KOPT-K1 (cell line): ENCODE data around the gene PFKL.

Experiments used
- H3K27ac ChIP-seq: fragments of 200-600 bp; sonication (generic); 2 replicates; pipeline ENCODE4 v1.5.1; 2016; ENCODE audit warnings: antibody characterized with exemption, mild to moderate bottlenecking, low read depth, low read length; ENCODE audit not compliant: poor library complexity, severe bottlenecking
- H3K36me3 ChIP-seq: fragments of 200-600 bp; sonication (generic); 2 replicates; pipeline ENCODE4 v1.5.1; 2017; ENCODE audit warnings: antibody characterized with exemption, mild to moderate bottlenecking, low read length, moderate library complexity; ENCODE audit not compliant: insufficient read depth
- H3K9me3 ChIP-seq: fragments of 200-600 bp; sonication (generic); 2 replicates; pipeline ENCODE4 v1.5.1; 2017; ENCODE audit warnings: antibody characterized with exemption, low read length, mild to moderate bottlenecking; ENCODE audit not compliant: insufficient read depth, poor library complexity, severe bottlenecking

PFKL gene

DNA sequence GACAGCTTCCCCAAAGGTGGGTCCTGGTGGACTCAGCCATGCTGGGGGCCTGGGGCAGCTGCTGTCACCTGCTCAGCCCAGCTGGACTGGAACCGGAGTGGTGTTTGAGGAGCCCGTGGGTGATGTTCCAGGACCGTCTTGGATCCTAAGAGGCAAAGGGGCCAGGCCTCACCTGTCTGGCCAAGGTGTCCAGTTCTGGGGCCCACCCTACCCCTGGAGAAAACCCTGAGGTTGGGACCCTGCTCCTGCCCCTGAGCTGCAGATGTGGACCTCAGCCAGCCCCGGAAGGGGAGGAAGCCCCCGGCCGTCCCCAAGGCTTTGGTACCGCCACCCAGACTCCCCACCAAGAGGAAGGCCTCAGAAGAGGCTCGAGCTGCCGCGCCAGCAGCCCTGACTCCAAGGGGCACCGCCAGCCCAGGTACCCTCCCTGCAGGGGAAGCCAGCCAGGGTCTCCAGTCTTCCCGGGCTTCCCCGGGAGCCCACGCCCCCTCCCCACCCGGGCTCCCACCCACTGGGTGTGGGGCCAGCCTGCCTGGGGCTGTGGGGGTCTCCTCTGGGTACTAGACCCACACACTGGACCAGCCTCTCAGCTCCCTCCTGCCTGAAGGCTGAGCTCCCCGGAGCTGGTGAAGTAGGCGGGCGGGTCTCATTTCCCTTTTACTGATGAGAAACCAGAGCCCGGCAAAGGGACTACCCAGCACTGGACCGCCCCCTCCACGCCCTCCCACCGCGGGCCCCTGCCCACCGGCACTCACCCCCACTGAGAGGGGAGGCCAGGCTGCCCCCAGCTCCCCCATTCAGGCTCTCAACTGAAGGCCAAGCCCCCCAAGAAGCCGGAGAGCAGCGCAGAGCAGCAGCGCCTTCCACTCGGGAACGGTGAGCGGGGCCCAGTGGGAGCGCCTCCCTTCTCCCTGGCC is 12.9 kb upstream of the PFKL start:
- Histone ChIP-seq H3K36me3 (no peaks in the 10 kb centered on the region), H3K9me3 (no peaks in the 10 kb centered on the region), H3K27ac (no peak overlapping the region)

DNA sequence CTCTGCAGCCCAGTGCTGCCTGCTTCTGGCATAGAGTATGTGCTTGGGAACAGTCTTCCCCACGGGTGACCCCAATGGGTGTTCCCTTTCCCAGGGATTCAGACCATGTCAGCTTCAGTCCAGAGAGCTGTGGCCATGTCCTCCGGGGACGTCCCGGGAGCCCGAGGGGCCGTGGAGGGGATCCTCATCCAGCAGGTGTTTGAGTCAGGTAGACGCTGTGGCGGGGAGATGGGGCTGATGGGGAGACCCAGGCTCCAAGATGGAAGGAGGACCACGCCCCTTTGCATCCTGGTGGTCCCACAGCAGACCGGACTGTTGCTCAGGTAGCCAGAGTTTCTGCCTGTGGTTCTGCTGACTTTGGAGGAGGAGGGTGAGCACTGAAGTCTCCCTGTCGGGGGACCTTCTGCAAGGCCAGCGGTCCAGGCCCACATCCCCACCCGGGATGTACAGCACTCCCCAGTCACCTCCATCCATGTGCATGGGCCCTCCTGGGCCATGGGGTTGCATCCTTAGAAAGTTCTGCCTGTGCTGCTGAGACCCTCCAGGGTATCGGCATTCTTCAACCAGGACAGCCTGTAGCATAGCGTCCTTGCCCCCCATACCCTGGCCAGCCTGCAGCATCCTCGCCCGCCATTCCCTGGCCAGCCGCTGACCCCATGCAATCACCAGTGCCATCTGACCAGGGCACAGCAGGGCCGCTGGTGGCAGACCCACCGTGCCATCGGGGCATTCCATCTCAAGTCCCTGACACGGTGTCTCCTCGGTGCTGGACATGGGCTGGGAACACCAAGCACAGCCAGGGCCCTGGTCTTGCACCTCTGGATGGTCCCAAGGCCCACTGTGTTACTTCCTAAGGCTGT is 11.4 kb upstream of the PFKL start:
- no peaks in the 10 kb centered on the region for H3K36me3 ChIP-seq
- H3K27ac ChIP-seq, result no peak overlapping the region
- no peaks in the 10 kb centered on the region for H3K9me3 ChIP-seq

DNA sequence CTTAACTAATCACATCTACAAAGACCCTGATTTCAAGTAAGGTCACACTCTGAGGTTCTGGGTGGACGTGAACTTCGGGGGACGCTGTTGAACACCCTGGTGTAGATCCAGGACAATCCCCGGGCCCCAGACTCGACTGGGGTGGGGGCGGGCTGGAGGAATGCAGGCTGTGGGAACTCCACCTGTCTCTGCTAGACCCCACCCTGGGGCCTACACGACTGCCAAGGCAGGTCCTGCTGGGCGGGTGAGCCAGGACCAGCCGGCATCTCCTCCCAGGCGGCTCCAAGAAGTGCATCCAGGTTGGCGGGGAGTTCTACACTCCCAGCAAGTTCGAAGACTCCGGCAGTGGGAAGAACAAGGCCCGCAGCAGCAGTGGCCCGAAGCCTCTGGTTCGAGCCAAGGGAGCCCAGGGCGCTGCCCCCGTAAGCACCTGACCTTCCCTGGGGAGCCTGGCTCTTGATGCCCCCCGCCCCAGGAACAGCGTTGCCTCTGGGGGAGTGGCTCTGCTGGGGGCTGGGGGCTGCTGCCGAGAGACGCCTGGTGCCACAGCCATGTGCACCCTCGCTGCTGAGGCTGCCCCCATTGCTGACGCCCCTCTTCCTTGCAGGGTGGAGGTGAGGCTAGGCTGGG is 10.4 kb upstream of the PFKL start:
- Histone ChIP-seq H3K27ac (no peak overlapping the region), H3K9me3 (no peaks in the 10 kb centered on the region), H3K36me3 (no peaks in the 10 kb centered on the region)

DNA sequence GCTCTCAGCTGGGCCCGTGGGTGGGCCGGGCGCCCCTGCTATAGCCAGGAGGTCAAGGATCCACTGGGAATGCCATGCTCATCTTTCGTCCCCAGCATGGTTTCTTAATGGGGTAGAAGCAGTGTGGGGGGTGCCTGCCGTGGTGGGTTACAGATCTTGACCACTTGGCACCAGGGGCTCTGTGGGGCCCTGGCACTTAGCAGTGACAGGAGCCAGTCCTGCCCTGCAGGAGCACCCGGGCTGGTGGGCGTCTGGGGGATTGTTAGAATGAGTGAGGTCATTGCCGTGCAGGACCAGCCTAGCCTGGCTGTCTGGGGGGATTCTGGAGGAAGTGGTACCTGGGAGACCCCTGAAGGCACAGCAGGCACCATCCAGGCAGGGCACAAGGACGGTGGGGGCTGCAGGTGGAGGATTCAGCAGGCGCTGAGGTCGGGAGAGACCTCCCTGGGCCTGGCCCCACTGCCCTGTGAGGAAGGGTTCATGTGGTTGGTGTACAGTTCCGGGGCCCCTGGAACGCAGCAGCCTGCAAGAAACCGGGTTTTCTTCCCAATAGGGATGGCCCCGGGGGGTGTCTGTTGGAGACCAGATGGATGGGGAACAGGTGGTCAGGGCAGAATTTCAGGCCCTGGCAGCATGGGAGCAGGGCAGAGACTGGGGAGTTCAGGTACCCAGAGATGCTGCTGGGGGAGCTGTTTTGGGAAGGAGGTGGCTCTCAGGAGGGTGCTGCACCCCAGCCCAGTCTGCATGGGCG is 9.4 kb upstream of the PFKL start:
- no peaks in the 10 kb centered on the region for H3K9me3 ChIP-seq
- H3K27ac ChIP-seq, result no peak overlapping the region
- no peaks in the 10 kb centered on the region for H3K36me3 ChIP-seq

DNA sequence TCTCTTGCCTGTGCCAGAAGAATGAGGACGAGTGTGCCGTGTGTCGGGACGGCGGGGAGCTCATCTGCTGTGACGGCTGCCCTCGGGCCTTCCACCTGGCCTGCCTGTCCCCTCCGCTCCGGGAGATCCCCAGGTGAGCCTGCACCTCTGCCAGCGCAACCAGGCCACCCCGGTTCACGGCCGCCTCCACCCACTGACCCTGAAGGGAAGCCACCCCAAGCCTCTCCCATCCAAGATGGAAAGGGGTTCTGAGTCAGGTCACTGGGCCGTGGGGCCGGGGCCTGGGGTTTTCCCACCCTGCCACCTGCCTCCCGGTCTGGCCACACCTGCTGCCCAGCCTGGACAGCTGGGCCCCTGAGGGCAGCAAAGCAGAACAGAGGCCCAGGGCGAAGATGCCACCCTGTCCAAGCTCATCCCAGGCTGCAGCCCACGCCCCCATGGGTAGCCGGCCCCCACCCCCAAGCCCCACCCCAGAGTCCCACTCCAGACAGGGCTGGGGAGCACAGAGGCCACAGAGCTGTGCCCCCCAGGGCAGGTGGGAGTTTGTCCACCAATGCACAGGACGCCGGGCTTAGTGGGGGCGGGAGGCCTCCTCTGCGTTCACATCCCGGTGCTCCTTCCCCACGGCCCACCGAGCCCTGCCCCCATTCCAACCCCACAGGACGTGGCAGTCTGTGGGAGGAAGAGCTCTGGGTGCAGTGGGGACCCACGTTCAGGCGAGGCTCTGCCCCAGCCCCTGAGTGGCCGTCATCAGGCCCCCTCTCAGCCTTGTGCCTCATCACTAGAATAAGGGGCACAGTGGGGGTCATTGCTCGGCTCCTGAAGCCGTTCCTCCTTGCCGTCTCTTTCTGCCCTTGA is 8.5 kb upstream of the PFKL start:
- H3K27ac ChIP-seq, result no peak overlapping the region
- no peaks in the 10 kb centered on the region for H3K9me3 ChIP-seq
- H3K36me3 ChIP-seq, result no peaks in the 10 kb centered on the region

DNA sequence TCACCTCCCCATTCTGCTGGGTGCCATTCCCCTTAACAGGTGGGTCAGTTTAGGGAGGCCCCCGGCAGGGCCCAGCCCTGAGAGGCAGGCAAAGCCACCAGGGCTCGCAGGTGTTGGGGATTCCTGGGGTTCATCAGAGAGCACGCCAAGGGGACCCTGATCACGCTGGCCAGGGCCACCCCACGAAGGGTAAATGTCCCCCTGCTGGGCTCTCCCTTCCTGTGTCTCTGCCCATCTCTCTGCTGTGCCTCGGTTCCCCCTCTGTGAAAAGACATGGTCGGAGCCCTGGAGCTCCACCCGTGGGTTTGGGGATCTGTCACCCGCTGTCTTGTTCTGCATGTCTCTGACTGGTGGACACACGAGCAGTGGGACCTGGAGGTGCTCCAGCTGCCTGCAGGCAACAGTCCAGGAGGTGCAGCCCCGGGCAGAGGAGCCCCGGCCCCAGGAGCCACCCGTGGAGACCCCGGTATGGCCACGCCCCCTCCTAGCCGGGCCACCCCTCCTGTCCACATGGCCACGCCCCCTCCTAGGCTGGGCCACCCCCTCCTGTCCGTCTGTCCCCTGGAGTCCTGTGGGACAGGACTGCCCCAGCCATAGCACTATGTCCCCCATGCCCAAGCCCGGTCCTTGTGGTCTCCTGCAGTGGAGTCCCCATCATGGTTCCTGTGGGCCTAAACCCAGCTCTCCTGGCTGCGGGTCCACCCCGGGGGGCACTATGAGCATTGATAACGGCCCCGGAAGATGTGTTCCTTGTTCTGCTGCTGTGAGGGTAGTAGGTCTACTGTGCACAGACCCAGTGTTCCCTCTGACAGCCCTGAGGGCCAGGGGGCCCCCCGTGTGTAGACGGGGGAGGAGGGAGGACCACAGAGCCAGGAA is 7.7 kb upstream of the PFKL start:
- no peaks in the 10 kb centered on the region for H3K36me3 ChIP-seq
- H3K9me3 ChIP-seq, result no peaks in the 10 kb centered on the region
- no peak overlapping the region for H3K27ac ChIP-seq

DNA sequence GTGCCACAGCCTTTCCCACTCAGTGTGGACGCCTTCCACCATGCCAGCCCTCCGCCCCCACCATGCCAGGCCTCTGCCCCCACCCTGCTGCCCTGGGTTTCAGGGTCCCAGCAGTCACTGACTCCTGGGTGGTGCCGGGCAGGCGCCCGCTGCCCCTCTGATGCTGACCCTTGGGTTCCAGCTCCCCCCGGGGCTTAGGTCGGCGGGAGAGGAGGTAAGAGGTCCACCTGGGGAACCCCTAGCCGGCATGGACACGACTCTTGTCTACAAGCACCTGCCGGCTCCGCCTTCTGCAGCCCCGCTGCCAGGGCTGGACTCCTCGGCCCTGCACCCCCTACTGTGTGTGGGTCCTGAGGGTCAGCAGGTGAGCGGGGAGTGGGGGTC is 7.0 kb upstream of the PFKL start:
- Histone ChIP-seq H3K36me3 (no peaks in the 10 kb centered on the region), H3K27ac (no peak overlapping the region), H3K9me3 (no peaks in the 10 kb centered on the region)

DNA sequence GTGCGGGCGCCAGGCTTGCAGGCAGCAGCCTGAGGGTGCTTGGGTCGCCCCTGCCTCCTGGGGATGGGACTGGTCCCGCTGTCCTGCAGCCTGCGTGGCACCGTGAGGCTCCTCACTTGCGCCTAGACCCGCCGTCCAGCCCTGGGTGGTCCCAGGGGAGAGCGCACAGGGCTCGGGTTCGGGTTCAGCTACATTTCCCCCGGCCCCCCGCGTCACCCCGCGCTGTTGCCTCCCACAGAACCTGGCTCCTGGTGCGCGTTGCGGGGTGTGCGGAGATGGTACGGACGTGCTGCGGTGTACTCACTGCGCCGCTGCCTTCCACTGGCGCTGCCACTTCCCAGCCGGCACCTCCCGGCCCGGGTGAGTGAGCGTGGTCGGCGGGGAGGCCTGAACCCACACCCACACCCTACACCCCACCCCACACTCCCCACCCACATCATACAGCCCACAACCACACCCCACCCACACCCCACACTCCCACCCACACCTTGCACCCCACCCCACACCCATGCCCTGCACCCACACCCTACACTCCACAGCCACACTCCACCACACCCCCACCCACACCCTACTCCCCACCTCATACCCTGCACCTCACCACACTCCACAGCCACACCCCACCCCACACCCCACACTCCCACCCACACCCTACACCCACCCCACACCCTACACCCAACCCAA is 6.2 kb upstream of the PFKL start:
- Histone ChIP-seq H3K36me3 (no peaks in the 10 kb centered on the region), H3K27ac (no peak overlapping the region), H3K9me3 (no peaks in the 10 kb centered on the region)

DNA sequence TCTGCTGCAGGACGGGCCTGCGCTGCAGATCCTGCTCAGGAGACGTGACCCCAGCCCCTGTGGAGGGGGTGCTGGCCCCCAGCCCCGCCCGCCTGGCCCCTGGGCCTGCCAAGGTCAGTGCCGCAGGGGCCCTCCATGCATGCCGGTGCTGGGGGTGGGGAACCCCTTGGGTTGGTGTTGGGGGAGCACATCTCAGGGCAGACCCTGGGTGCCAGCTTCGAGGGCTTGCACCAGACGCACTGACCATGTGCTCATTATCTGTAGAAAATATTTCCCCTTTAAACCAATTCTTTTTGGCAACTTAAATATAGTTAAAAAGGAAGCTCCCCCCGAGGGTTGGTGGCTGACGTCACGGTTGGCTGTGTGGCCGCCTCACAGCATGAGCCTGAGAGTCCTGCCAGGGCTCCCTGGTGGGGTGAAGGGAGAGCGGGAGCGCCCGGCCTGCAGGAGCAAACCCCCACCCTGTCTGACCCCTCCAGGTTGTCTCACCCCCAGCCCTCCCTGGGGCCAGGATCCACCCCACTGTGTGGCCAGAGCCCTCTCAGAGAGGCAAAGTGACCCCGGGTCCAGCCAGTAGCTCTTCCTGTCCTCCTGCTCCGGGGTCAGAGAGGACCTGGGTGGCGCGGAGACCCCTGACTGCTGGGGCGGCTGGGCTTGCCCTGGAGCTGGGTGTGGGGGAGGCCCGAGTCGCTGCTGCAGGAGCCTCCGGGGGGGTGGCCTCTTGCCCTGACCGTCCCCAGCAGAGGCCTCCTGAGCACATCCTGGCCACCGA is 5.3 kb upstream of the PFKL start:
- no peaks in the 10 kb centered on the region for H3K9me3 ChIP-seq
- no peak overlapping the region for H3K27ac ChIP-seq
- no peaks in the 10 kb centered on the region for H3K36me3 ChIP-seq

DNA sequence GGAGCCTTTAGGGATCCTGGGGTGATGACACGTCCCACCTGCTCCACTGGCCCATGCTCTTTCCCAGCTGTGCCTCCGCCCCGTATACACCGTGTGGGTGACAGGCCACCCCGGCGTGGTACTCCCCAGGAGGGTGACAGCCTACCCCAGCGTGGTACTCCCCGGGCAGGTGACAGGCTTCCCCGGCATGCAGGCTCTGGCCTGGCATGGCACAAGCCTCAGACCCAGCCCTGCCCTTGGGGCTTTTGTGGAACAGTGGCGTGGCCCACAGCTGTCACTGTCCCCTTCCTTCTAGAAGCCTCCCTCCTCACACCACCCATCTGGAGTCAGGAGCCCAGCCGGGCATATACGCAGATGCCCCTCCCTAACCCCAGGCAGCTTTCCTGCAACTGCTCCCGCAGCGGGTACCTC is 4.7 kb upstream of the PFKL start:
- no peaks in the 10 kb centered on the region for H3K36me3 ChIP-seq
- H3K9me3 ChIP-seq, result no peaks in the 10 kb centered on the region
- no peak overlapping the region for H3K27ac ChIP-seq

DNA sequence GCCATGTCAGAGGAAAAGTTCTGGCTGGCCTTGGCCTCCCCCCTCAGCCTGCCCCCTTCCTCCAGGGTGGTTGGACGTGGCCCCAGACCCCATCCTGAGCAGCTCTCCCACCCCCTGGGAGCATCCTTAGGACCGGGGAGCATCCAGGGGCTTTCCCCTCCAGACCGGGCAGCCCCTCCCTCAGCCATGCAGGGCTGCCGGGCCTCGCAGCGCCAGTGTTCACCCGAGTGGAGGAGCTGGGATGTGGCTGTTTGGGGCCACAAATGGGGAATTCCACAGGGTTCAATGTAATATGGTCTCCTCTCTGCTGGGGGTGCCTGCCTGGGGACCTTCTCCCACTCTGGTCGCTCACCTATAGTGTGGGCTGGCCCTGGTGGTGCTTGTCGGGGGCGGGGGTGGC is 4.2 kb upstream of the PFKL start:
- H3K9me3 ChIP-seq, result no peaks in the 10 kb centered on the region
- H3K36me3 ChIP-seq, result no peaks in the 10 kb centered on the region
- no peak overlapping the region for H3K27ac ChIP-seq

DNA sequence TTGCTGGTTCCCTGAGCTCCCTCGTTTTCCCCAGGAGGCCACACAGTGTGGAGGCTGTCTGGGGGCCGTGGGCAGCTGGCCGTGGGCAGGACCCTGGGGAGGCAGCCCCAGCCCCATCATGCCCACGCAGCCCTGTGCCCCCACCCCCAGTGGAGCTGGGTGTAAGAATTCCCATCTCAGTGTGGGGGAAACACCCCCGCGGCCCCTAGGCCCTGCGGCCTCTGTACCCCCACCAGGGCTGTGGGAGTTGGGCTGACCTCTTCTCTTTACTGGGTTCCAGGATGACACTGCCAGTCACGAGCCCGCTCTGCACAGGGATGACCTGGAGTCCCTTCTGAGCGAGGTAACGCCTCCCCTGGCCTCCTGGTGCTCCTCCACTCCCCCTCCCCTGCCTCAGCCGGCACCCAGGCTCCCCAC is 3.7 kb upstream of the PFKL start:
- H3K27ac ChIP-seq, result no peak overlapping the region
- no peaks in the 10 kb centered on the region for H3K36me3 ChIP-seq

More for the DNA sequence above, 3.7 kb upstream of the PFKL start:
- no peaks in the 10 kb centered on the region for H3K9me3 ChIP-seq
